ENCODE data around the gene EMC8. TPM values are rescaled to one million over a fixed set of nuclear protein-coding genes. Genes with fewer than 3 reads are reported as not detected.

The EMC8 gene
- total RNA-seq (2014; rRNA removed; shearing (Covaris generic)), result 35.8 and 62.0 TPM in 2 replicates

DNA sequence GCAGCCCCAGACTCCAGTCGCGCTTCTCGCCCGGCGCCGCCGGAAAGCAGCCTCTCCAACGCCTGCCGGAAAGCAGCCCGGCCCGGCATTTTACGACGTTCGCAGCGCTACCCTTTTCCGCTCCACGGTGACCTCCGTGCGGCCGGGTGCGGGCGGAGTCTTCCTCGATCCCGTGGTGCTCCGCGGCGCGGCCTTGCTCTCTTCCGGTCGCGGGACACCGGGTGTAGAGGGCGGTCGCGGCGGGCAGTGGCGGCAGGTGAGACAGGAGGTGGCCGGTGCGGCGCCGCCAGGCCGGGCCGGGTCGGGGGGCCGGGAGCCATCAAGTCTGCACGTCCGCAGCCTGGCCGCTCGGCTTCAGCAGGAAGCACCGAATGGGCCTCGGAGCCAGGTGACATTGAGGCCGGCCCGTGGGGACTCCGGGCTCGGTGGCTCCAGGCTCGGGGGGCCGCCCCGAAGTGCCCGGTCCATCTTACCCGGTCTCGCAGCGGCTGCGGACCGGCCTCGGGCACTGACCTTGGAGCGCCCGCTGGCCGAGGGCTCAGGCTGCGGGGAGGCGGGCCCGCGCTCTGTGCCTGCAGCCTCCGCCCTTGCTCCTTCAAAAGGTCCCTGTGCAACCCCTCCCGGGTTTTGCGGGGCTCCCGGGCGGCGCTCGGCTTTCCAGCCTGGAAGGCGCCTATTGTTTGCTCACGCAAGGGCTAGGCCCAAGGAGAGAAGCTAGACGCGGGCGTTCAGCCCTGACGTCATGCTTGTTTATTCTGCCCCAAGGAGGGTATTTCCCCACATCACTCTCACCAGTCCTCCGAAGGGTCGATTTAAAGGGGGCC, at the start of gene EMC8, which contains the start of gene COX4I1:
Gene EMC8 (minus strand): TSS at position 48 of the 824 bp plus-strand sequence. CDS start 249 bp downstream, outside the sequence.
Gene COX4I1 (plus strand): TSS at position 199 of the 824 bp plus-strand sequence. CDS start 1,511 bp downstream, outside the sequence.

DNA sequence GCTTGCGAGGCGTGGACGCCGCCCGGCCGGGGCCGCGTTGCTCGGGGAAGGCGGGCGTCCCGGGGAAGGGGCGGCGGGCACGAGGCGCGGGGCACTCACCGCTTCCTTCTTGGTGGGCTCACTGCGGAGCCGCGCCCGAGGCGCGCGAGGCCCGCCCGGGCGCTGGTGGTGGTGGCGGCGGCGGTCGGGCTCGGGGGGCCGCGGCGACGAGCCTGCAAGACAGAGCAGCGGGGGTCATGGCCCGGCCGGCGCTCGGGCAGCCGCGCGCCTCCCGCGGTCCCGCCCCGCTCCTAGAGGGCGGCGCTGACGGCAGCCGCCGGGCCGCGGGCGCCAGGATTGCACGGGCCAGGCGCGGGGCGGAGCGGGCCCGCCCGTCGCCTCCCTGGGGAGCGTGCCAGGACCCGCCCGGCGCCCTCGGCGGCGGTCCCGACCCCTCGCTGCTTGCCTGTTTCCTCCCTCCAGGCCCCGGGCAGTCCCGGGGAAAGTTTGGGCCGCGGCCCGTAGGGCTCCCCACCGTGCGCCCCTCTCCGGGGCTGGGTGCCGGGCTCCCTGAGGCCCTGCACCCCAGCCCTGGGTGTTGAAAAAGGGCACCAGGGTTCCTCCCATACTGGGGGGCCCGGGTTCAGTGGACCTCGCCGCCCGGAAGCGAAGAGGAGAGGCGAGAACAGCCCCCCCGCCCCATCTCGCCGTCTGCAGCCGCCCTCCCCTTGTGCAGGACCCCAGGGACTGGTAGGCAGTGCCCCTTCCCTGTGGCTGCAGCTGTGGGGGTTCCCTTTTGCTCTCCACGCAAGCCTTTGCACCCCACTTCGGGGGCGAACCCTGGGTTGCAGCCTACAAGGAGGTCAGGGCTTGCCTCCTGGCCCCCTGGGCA, 48.3 kb downstream of the EMC8 start, which contains the start of gene C16orf74:
Gene C16orf74 (minus strand): TSS at position 270 of the 871 bp plus-strand sequence. CDS start 15,879 bp downstream, outside the sequence.

Small RNA genes lying within 50 kb of the gene (small RNA-seq; reads per million reads assigned to genes)
- not detected for gene RNU1-103P

Other genes starting within 250 kb of the EMC8 start
- gene GSE1, start 186.2 kb downstream of the EMC8 start, total RNA-seq (2014; rRNA removed; shearing (Covaris generic)), result 14.6 and 18.6 TPM in 2 replicates
- 24.0 and 27.1 TPM in 2 replicates for gene GINS2, start 110.6 kb downstream of the EMC8 start, total RNA-seq (2014; rRNA removed; shearing (Covaris generic))
- 11.1 and 13.0 TPM in 2 replicates for gene C16orf74, start 48.4 kb downstream of the EMC8 start, total RNA-seq (2014; rRNA removed; shearing (Covaris generic))
- 735 and 741 TPM in 2 replicates for gene COX4I1, start 151 bp upstream of the EMC8 start, total RNA-seq (2014; rRNA removed; shearing (Covaris generic))
- gene IRF8, start 99.6 kb upstream of the EMC8 start, total RNA-seq (2014; rRNA removed; shearing (Covaris generic)), result 0.27 TPM in 1 of 2 replicates, not detected in the other

Measured in A375 (cell line).